Astrocyte (in vitro differentiated cells and primary cell): Measurements from ENCODE around the gene ISLR. TPM values are rescaled to one million over a fixed set of nuclear protein-coding genes. Genes with fewer than 3 reads are reported as not detected.
A peak's percentile ranks its signal among the peaks of the same experiment; 100 is the strongest.

Experiments used
- DNase-seq: peaks from one replicate; pipeline ENCODE4 v3.0.0-alpha.2; 2010; ENCODE audit warnings: low read depth
- FAIRE-seq: peaks from 2 replicates; lab custom pipeline; 2011; peaks lifted over from hg19 to GRCh38; lab: Jason Lieb, UNC
- H2AFZ ChIP-seq: 2 replicates; pipeline ENCODE4 v1.6.0; 2012; ENCODE audit warnings: low read depth, low read length, inconsistent platforms
- H3K27ac ChIP-seq: 2 replicates; pipeline ENCODE4 v1.5.1; 2011; ENCODE audit warnings: low read depth, low read length, inconsistent platforms
- H3K27me3 ChIP-seq: 2 replicates; pipeline ENCODE4 v1.6.0; 2011; ENCODE audit warnings: low read length, inconsistent platforms; ENCODE audit not compliant: insufficient read depth
- H3K36me3 ChIP-seq: 2 replicates; pipeline ENCODE4 v1.5.1; 2011; ENCODE audit warnings: low read length, inconsistent platforms; ENCODE audit not compliant: insufficient read depth
- H3K4me1 ChIP-seq: 2 replicates; pipeline ENCODE4 v1.5.1; 2011; ENCODE audit warnings: low read length, inconsistent platforms; ENCODE audit not compliant: insufficient read depth
- H3K4me2 ChIP-seq: 2 replicates; pipeline ENCODE4 v1.6.0; 2012; ENCODE audit warnings: low read length, inconsistent platforms
- H3K4me3 ChIP-seq: 2 replicates; pipeline ENCODE4 v1.5.1; 2011; ENCODE audit warnings: low read depth, mild to moderate bottlenecking, low read length, inconsistent platforms; ENCODE audit not compliant: insufficient read depth
- H3K79me2 ChIP-seq: 2 replicates; pipeline ENCODE4 v1.6.0; 2012; ENCODE audit warnings: mild to moderate bottlenecking, low read length, inconsistent platforms; ENCODE audit not compliant: insufficient read depth
- H3K9ac ChIP-seq: 2 replicates; pipeline ENCODE4 v1.6.0; 2012; ENCODE audit warnings: mild to moderate bottlenecking, low read length, inconsistent platforms
- H3K9me3 ChIP-seq: 2 replicates; pipeline ENCODE4 v1.5.1; 2012; ENCODE audit warnings: low read depth, mild to moderate bottlenecking, low read length, inconsistent platforms; ENCODE audit not compliant: insufficient read depth
- H4K20me1 ChIP-seq: 2 replicates; pipeline ENCODE4 v1.6.0; 2012; ENCODE audit warnings: low read length, inconsistent platforms; ENCODE audit not compliant: insufficient read depth
- H3K27ac Mint-ChIP-seq: one replicate; pipeline ENCODE4 v1.8.0; 2021; ENCODE audit warnings: mild to moderate bottlenecking, mixed read lengths; ENCODE audit not compliant: unreplicated experiment
- H3K27me3 Mint-ChIP-seq: one replicate; pipeline ENCODE4 v1.8.0; 2021; ENCODE audit warnings: low read depth, mixed read lengths; ENCODE audit not compliant: unreplicated experiment
- H3K36me3 Mint-ChIP-seq: one replicate; pipeline ENCODE4 v1.8.0; 2021; ENCODE audit warnings: low read depth, mixed read lengths; ENCODE audit not compliant: unreplicated experiment
- H3K4me1 Mint-ChIP-seq: one replicate; pipeline ENCODE4 v1.8.0; 2021; ENCODE audit warnings: low read depth, mixed read lengths; ENCODE audit not compliant: unreplicated experiment
- H3K4me3 Mint-ChIP-seq: one replicate; pipeline ENCODE4 v1.8.0; 2021; ENCODE audit warnings: mild to moderate bottlenecking, moderate library complexity, mixed read lengths; ENCODE audit not compliant: unreplicated experiment
- H3K9me3 Mint-ChIP-seq: one replicate; pipeline ENCODE4 v1.8.0; 2021; ENCODE audit warnings: mild to moderate bottlenecking, mixed read lengths; ENCODE audit not compliant: unreplicated experiment
- CTCF ChIP-seq: IDR thresholded peaks from 2 replicates; pipeline ENCODE4 v1.5.1; 2011; ENCODE audit warnings: low read depth, mild to moderate bottlenecking, inconsistent platforms, low read length, moderate library complexity; ENCODE audit not compliant: insufficient read depth
- EZH2 ChIP-seq: IDR thresholded peaks from 2 replicates; pipeline ENCODE4 v1.6.1; 2012; ENCODE audit warnings: mild to moderate bottlenecking, low read length, inconsistent platforms; ENCODE audit not compliant: insufficient read depth
- total RNA-seq: library from RNA; stranded (reverse); gene quantifications from 2 replicates; pipeline ENCODE4 v1.2.1, GENCODE V29; 2021

The ISLR gene
- total RNA-seq, 1 donor from 2014 or later: 1.6 TPM

- H3K27ac Mint-ChIP-seq: no peak within 1 kb of the TSS
- H3K4me3 ChIP-seq: no peak within 1 kb of the TSS
- H4K20me1 ChIP-seq: no peaks in the 10 kb centered on the region
- H3K9me3 ChIP-seq: no peaks in the 10 kb centered on the region
- H3K4me2 ChIP-seq: peak within 1 kb of the TSS; percentile 64
- H3K9me3 Mint-ChIP-seq: peaks cover 2% of the 10 kb centered on the region
- H3K27me3 ChIP-seq: no peaks in the 10 kb centered on the region
- H3K36me3 Mint-ChIP-seq: peaks cover 8% of the 10 kb centered on the region
- no peak within 1 kb of the TSS for H2AFZ ChIP-seq
- no peaks in the 10 kb centered on the region for H3K36me3 ChIP-seq
- FAIRE-seq (no peak), DNase-seq (peak; percentile 53)
- peaks cover 34% of the 10 kb centered on the region for H3K4me1 Mint-ChIP-seq
- peak within 1 kb of the TSS; percentile 59 for H3K9ac ChIP-seq
- peak within 1 kb of the TSS; percentile 69 for H3K4me3 Mint-ChIP-seq
- peaks cover 32% of the 10 kb centered on the region for H3K27me3 Mint-ChIP-seq
- H3K4me1 ChIP-seq: peaks cover 66% of the 10 kb centered on the region
- H3K79me2 ChIP-seq: no peaks in the 10 kb centered on the region
- H3K27ac ChIP-seq: peak within 1 kb of the TSS; percentile 74
- no peak for TF ChIP-seq CTCF
- no peak for TF ChIP-seq EZH2
Measured at GRCh38 chr15:74202452-74203401, 29.2 kb downstream of the ISLR start, which contains the start of gene STRA6. Gene STRA6, minus strand, starts transcription at chr15:74202787. Its CDS starts 520 bp downstream, at chr15:74202267.

GRCh38 chr15:74203914-74204431 is 30.5 kb downstream of the ISLR start:
- FAIRE-seq: no peak
- Histone ChIP-seq H3K79me2 (no peaks in the 10 kb centered on the region), H3K4me2 (peak overlapping the region; percentile 34), H2AFZ (no peak overlapping the region), H3K27me3 (no peaks in the 10 kb centered on the region), H3K4me1 (peaks cover 69% of the 10 kb centered on the region), H3K36me3 (no peaks in the 10 kb centered on the region), H3K27ac (peak overlapping the region; percentile 15), H3K9me3 (no peaks in the 10 kb centered on the region), H3K9ac (peak overlapping the region; percentile 59), H3K4me3 (no peak overlapping the region), H4K20me1 (no peaks in the 10 kb centered on the region)
- Mint-ChIP-seq H3K36me3 (peaks cover 5% of the 10 kb centered on the region), H3K4me1 (peaks cover 41% of the 10 kb centered on the region), H3K27ac (no peak overlapping the region), H3K27me3 (peaks cover 31% of the 10 kb centered on the region), H3K4me3 (peak overlapping the region; percentile 34), H3K9me3 (peaks cover 2% of the 10 kb centered on the region)
- peak; percentile 83 for DNase-seq
- TF ChIP-seq EZH2 (no peak), CTCF (no peak)
